AG04449 (cell line): ENCODE measurements around the gene EMSY.
"Not testable (repeated sequence)": the region's sequence is repeated elsewhere in the genome, so short reads cannot be mapped to it uniquely, and the experiment has no call there.

Experiments
- CTCF ChIA-PET: fragments of 350-600 bp; formaldehyde crosslinking; extraction: SDS; loops from one replicate; lab custom pipeline; 2021; ENCODE audit warnings: antibody characterized with exemption; lab: Yijun Ruan, JAX
- POLR2A ChIA-PET: fragments of 400-600, 350-600 bp; formaldehyde crosslinking; extraction: SDS; loops from one replicate; lab custom pipeline; 2020; ENCODE audit warnings: antibody characterized with exemption, inconsistent platforms; lab: Yijun Ruan, JAX
- DNase-seq: peaks from one replicate; pipeline ENCODE4 v3.0.0-alpha.2; 2010; ENCODE audit warnings: low read depth, low spot score
- H3K4me3 ChIP-seq: 2 replicates; pipeline ENCODE4 v1.5.1; 2011; ENCODE audit warnings: low read depth, mild to moderate bottlenecking, control low read depth, low read length
- CTCF ChIP-seq: IDR thresholded peaks from one replicate; pipeline ENCODE4 v1.5.1; 2011; ENCODE audit warnings: mild to moderate bottlenecking, moderate library complexity, low read length, control low read depth, inconsistent platforms; ENCODE audit not compliant: insufficient read depth; ENCODE audit errors: missing control alignments

EMSY gene

DNA sequence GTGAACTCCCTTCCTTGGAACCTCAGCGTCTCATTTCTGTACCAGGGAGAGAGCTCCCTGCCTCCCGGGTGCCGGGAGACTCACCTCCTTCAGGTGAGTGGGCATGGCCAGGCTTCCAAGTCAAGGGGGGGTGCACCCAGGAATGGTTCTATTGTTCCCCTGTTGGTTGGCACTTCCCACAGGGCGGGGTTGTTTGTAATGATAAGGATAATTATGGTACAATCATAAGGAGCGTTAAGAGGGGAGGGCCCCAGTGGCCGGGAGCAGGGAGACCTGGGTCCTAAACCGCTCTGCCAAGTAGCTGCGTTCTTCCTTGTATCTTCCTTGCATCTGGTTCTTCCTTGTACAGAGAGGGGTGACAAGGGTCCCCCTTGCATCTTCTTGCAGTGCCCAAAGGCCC lies 146.6 kb downstream of the EMSY start:
- H3K4me3 ChIP-seq = no peak overlapping the region
- TF ChIP-seq CTCF = no peak
- no peak for DNase-seq
- ChIA-PET POLR2A (no interaction called here), CTCF (interaction anchor here (2.2 kb wide), 1 partner anchor 88 kb away, joined by 5 read pairs; no protein-coding TSS in a partner anchor)

- ChIA-PET CTCF (interaction anchor here (2.2 kb wide), 1 partner anchor 88 kb away, joined by 5 read pairs; no protein-coding TSS in a partner anchor), POLR2A (interaction anchor here (1.0 kb wide), 1 partner anchor 12 kb away, joined by 3 read pairs; no protein-coding TSS in a partner anchor)
- H3K4me3 ChIP-seq = no peak overlapping the region
- no peak for TF ChIP-seq CTCF
- no peak for DNase-seq
Observed at GRCh38 chr11:76592025-76592914, 147.5 kb downstream of the EMSY start.

DNA sequence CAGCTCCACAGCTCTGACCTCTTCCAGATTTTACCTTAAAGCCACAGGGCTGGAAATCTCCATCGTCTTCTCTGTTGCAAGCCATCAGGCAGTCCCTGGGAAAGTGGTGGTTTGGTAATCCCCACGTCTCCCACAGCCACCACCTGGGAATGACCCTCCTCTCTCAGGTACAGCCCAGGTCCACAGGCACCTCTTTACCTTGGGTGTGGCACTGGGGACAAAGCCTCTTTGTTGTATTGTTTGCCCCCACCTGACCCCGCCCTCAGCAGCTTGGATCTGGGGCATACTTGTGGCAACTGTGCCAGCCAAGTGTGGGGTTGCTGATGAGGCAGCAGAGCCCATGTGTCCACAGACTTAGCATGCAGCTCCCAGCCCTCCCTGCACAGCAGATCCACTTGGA lies 148.1 kb downstream of the EMSY start:
- ChIA-PET POLR2A (interaction anchor here (1.0 kb wide), 1 partner anchor 13 kb away, joined by 3 read pairs; no protein-coding TSS in a partner anchor), CTCF (interaction anchor here (2.2 kb wide), 1 partner anchor 87 kb away, joined by 5 read pairs; no protein-coding TSS in a partner anchor)
- DNase-seq = no peak
- no peak overlapping the region for H3K4me3 ChIP-seq
- TF ChIP-seq CTCF = no peak

DNA sequence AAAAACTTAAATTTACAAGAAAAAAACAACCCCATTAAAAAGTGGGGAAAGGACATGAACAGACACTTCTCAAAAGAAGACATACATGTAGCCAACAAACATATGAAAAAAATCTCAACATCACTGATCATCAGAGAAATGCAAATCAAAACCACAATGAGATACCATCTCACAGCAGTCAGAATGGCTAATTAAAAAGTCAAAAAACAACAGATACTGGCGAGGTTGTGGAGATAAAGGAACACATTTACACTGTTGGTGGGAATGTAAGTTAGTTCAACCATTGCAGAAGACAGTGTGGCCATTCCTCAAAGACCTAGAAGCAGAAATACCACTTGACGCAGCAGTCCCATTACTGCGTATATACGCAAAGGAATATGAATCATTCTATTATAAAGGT lies 150.3 kb downstream of the EMSY start:
- DNase-seq, CTCF ChIA-PET, H3K4me3 ChIP-seq, POLR2A ChIA-PET: not testable (repeated sequence)

GRCh38 chr11:76596652-76597051 lies 151.8 kb downstream of the EMSY start:
- ChIA-PET CTCF (interaction anchor here (1.1 to 4.8 kb wide), 4 partner anchors 20 to 126 kb away, joined by 3 to 17 read pairs (median 4); no protein-coding TSS in a partner anchor), POLR2A (no interaction called here)
- no peak for DNase-seq
- no peak for TF ChIP-seq CTCF
- no peak overlapping the region for H3K4me3 ChIP-seq

- H3K4me3 ChIP-seq = no peak overlapping the region
- no peak for DNase-seq
- ChIA-PET POLR2A (interaction anchor here (0.7 kb wide), 1 partner anchor 19 kb away, joined by 4 read pairs; no protein-coding TSS in a partner anchor), CTCF (interaction anchor here (0.9 to 4.8 kb wide), 11 partner anchors 10 to 124 kb away, joined by 3 to 36 read pairs (median 4); no protein-coding TSS in a partner anchor)
- TF ChIP-seq CTCF = no peak
Observed at GRCh38 chr11:76597533-76598425, 153.0 kb downstream of the EMSY start.
